K562 (cell line): Measurements from ENCODE around the gene OR8G5. TPM values are rescaled to one million over a fixed set of nuclear protein-coding genes. Genes with fewer than 3 reads are reported as not detected.
"Not testable (repeated sequence)": the region's sequence is repeated elsewhere in the genome, so short reads cannot be mapped to it uniquely, and the experiment has no call there.

Experiments used
- ATAC-seq: fragments of 200-7000 bp; cut with Tn5 transposase; 3 replicates; pipeline ENCODE4 v1.9.1; 2020; ENCODE audit warnings: moderate library complexity
- BruUV-seq: library from RNA; stranded (reverse); fragments of 400-500 nt; replicated peaks from 2 replicates; lab custom pipeline; 2021; lab: Mats Ljungman, UMichigan
- CTCF ChIA-PET: fragments of 300-600 bp; formaldehyde crosslinking; extraction: SDS; loops from one replicate; lab custom pipeline; 2021; ENCODE audit warnings: low intra/inter-chr PET ratio; lab: Yijun Ruan, JAX
- POLR2A ChIA-PET: fragments of 300-600, 350-650 bp; sonication (Branson Sonifier 250); formaldehyde crosslinking; extraction: SDS; loops from one replicate; lab custom pipeline; 2021; ENCODE audit warnings: antibody characterized with exemption, inconsistent platforms; lab: Yijun Ruan, JAX
- DNase-seq, 4 experiments: peaks; one replicate each; pipeline versions ENCODE4 v3.0.0 to v3.0.0-alpha.2; 2011 to 2018; ENCODE audit warnings: low spot score in 3 of 4, mixed read lengths in 3 of 4; ENCODE audit errors: extremely low read depth in 1 of 4
- FAIRE-seq: peaks from 2 replicates; lab custom pipeline; 2011; peaks lifted over from hg19 to GRCh38; lab: Jason Lieb, UNC
- H2AFZ ChIP-seq: 2 replicates; pipeline ENCODE4 v1.6.0; 2011; ENCODE audit warnings: low read depth, low read length, control low read depth, inconsistent platforms
- H3K27ac ChIP-seq: fragments of 200-600 bp; 3 replicates; pipeline ENCODE4 v1.8.0; 2011; ENCODE audit warnings: low read depth, mild to moderate bottlenecking, control low read depth, inconsistent platforms, low read length, moderate library complexity, mixed read lengths; ENCODE audit errors: extremely low read depth
- H3K27me3 ChIP-seq, 2 experiments: fragments of 300-600 bp in 1 of 2; 2 replicates in 1 of 2; 3 replicates in 1 of 2; pipeline versions ENCODE4 v1.6.0 to v1.8.0; 2011; ENCODE audit warnings: inconsistent platforms in 2 of 2, low read length in 2 of 2, mild to moderate bottlenecking in 1 of 2, mixed read lengths in 1 of 2, moderate library complexity in 1 of 2; ENCODE audit not compliant: control insufficient read depth in 2 of 2, insufficient read depth in 2 of 2
- H3K36me3 ChIP-seq: fragments of 300-600 bp; 3 replicates; pipeline ENCODE4 v1.8.0; 2011; ENCODE audit warnings: mild to moderate bottlenecking, low read length, inconsistent platforms; ENCODE audit not compliant: control insufficient read depth, insufficient read depth
- H3K4me1 ChIP-seq, 2 experiments: fragments of 200-600 bp in 1 of 2; replicated peaks in 1 of 2; 2 replicates in 1 of 2; 3 replicates in 1 of 2; pipeline versions ENCODE4 v1.5.1 to v1.8.0; 2011; ENCODE audit warnings: inconsistent platforms in 2 of 2, low read length in 2 of 2, mild to moderate bottlenecking in 1 of 2, mixed read lengths in 1 of 2, moderate library complexity in 1 of 2; ENCODE audit not compliant: control insufficient read depth in 2 of 2, insufficient read depth in 2 of 2
- H3K4me2 ChIP-seq: 2 replicates; pipeline ENCODE4 v1.6.1; 2011; ENCODE audit warnings: low read length, control low read depth, inconsistent platforms, mixed read lengths; ENCODE audit not compliant: insufficient read depth
- H3K4me3 ChIP-seq: fragments of 200-600 bp; sonication (generic), shearing (Covaris generic); 2 replicates; pipeline ENCODE4 v1.5.1; 2016; ENCODE audit warnings: control low read depth, inconsistent platforms
- H3K79me2 ChIP-seq: fragments of 200-600 bp; 3 replicates; pipeline ENCODE4 v1.8.0; 2011; ENCODE audit warnings: low read length, inconsistent platforms; ENCODE audit not compliant: control insufficient read depth, insufficient read depth
- H3K9ac ChIP-seq, 2 experiments: 2 replicates each; pipeline versions ENCODE4 v1.6.0 to v1.6.1; 2011; ENCODE audit warnings: low read depth in 2 of 2, low read length in 2 of 2, control low read depth in 1 of 2, inconsistent platforms in 1 of 2, mild to moderate bottlenecking in 1 of 2, mixed read lengths in 1 of 2; ENCODE audit not compliant: insufficient read depth in 1 of 2
- H3K9me1 ChIP-seq: one replicate; pipeline ENCODE4 v1.6.0; 2011; ENCODE audit warnings: inconsistent platforms, mild to moderate bottlenecking, low read length, moderate library complexity; ENCODE audit not compliant: control insufficient read depth, insufficient read depth
- H3K9me3 ChIP-seq: replicated peaks from 2 replicates; pipeline ENCODE4 v1.5.1; 2011; ENCODE audit warnings: low read depth, low read length, inconsistent platforms; ENCODE audit not compliant: control insufficient read depth, insufficient read depth
- H4K20me1 ChIP-seq: replicated peaks from 2 replicates; pipeline ENCODE4 v1.6.1; 2011; ENCODE audit warnings: low read length, inconsistent platforms, mixed read lengths; ENCODE audit not compliant: control insufficient read depth, insufficient read depth
- CBFB ChIP-seq: sonication (generic); formaldehyde crosslinking; IDR thresholded peaks from 2 replicates; pipeline ENCODE4 v1.4.0; 2020; ENCODE audit warnings: mild to moderate bottlenecking, missing genetic modification reagents
- DMBX1 ChIP-seq: fragments of 250-450 bp; sonication (Bioruptor Pico); IDR thresholded peaks from 2 replicates; pipeline ENCODE4 v1.8.0; 2022; ENCODE audit warnings: inconsistent platforms, mild to moderate bottlenecking, moderate library complexity, borderline replicate concordance
- ELF1 ChIP-seq: fragments of 200-800 bp; sonication (Bioruptor generic); IDR thresholded peaks from 2 replicates; pipeline ENCODE4 v1.6.1; 2016; ENCODE audit warnings: missing genetic modification characterization, missing compliant biosample characterization
- HMG20B ChIP-seq: fragments of 250-450 bp; sonication (Bioruptor Pico); IDR thresholded peaks from 2 replicates; pipeline ENCODE4 v1.5.0; 2021; ENCODE audit warnings: mild to moderate bottlenecking
- HNRNPUL1 ChIP-seq: fragments of 200-400 bp; formaldehyde crosslinking; IDR thresholded peaks from 2 replicates; pipeline ENCODE4 v1.6.1; 2017; ENCODE audit warnings: low read length
- JUN ChIP-seq, 2 experiments: sonication (generic) in 1 of 2; formaldehyde crosslinking in 1 of 2; IDR thresholded peaks; 2 replicates each; pipeline versions ENCODE4 v1.6.1 to v1.8.0; 2012 to 2022; ENCODE audit warnings: borderline replicate concordance in 2 of 2, mild to moderate bottlenecking in 2 of 2, improper control_type of control experiment in 1 of 2, low read depth in 1 of 2, low read length in 1 of 2, missing genetic modification reagents in 1 of 2
- NBN ChIP-seq: fragments of 450-650 bp; IDR thresholded peaks from 2 replicates; pipeline ENCODE4 v1.6.1; 2016; ENCODE audit warnings: low read depth, mild to moderate bottlenecking
- POLR2AphosphoS2 ChIP-seq: IDR thresholded peaks from 2 replicates; pipeline ENCODE4 v1.6.1; 2012; ENCODE audit warnings: low read length, improper control_type of control experiment
- RBM22 ChIP-seq: fragments of 200-400 bp; formaldehyde crosslinking; IDR thresholded peaks from 2 replicates; pipeline ENCODE4 v1.6.1; 2018; ENCODE audit warnings: low read length, low read depth; ENCODE audit not compliant: poor library complexity, severe bottlenecking
- SRSF3 ChIP-seq: fragments of 200-400 bp; formaldehyde crosslinking; IDR thresholded peaks from 2 replicates; pipeline ENCODE4 v1.6.1; 2016; ENCODE audit warnings: mild to moderate bottlenecking, low read length, moderate library complexity; ENCODE audit not compliant: insufficient read depth
- TOE1 ChIP-seq, 2 experiments: fragments of 450-650 bp in 1 of 2; sonication (generic) in 1 of 2; formaldehyde crosslinking in 1 of 2; IDR thresholded peaks; 2 replicates each; pipeline versions ENCODE4 v1.7.1 to v1.8.0; 2016 to 2022; ENCODE audit warnings: borderline replicate concordance in 2 of 2, mild to moderate bottlenecking in 2 of 2, antibody characterized with exemption in 1 of 2, inconsistent platforms in 1 of 2, low read depth in 1 of 2, missing genetic modification reagents in 1 of 2, moderate library complexity in 1 of 2
- WGBS: fragments of 100-300 bp; shearing (Covaris generic); methylation state at CpG from one replicate; pipeline ENCODE4 v1.1.6; 2016; ENCODE audit warnings: low coverage, mixed read lengths; ENCODE audit not compliant: insufficient coverage; ENCODE audit errors: missing lambda C conversion rate; 5-methylcytosine and 5-hydroxymethylcytosine counted together
- in situ Hi-C: fragments of 300-500 bp; cut with MboI; formaldehyde crosslinking; loops from 4 replicates; pipeline ENCODE4 v1.15.0; 2018; ENCODE audit warnings: inconsistent platforms, mixed read lengths
- intact Hi-C: fragments of 100-400 bp; cut with micrococcal nuclease; formaldehyde crosslinking; loops from 2 replicates; pipeline ENCODE4 v1.14.2; 2022
- polyA plus RNA-seq, 8 experiments: library from polyadenylated mRNA; depleted of rRNA in 4 of 8; stranded (reverse) in 5 of 8; unstranded in 3 of 8; fragments of >200 nt; fragmentation: Nextera tagmentation in 2 of 8; fragmentation: Illumina TruSeq in 1 of 8; extraction: Ambion mirVana in 2 of 8; extraction: Trizol in 1 of 8; gene quantifications; 2 replicates each; pipeline versions ENCODE4 v1.2.1 to v1.2.3, GENCODE V29; 2011 to 2014; ENCODE audit warnings: inconsistent platforms in 1 of 8, missing spikeins in 1 of 8
- total RNA-seq, 7 experiments: library from RNA; depleted of rRNA in 6 of 7; stranded (reverse); fragments of >200 nt in 6 of 7; fragmentation: Illumina TruSeq in 2 of 7; extraction: Trizol in 2 of 7; gene quantifications; 2 replicates each; pipeline versions ENCODE4 v1.2.1 to v1.2.3, GENCODE V29; 2011 to 2021; ENCODE audit warnings: low replicate concordance in 1 of 7
- TF ChIP-seq, protein P1 (sequence below), 2 experiments: fragments of 450-650 bp; conservative IDR thresholded peaks; 2 replicates each; pipeline ENCODE4 v1.6.1; 2017; ENCODE audit warnings: mild to moderate bottlenecking in 2 of 2, moderate library complexity in 2 of 2
- TF ChIP-seq, protein P2 (sequence below): fragments of 450-650 bp; IDR thresholded peaks from 2 replicates; pipeline ENCODE4 v1.6.1; 2016; ENCODE audit warnings: mild to moderate bottlenecking

Gene OR8G5
- total and polyA plus RNA-seq, 9 of the 15 experiments (the other 6 are each of a cell fraction or from before 2014, with no cell fraction given): 0.18 to 3.8 (median 1.7) TPM

DNA sequence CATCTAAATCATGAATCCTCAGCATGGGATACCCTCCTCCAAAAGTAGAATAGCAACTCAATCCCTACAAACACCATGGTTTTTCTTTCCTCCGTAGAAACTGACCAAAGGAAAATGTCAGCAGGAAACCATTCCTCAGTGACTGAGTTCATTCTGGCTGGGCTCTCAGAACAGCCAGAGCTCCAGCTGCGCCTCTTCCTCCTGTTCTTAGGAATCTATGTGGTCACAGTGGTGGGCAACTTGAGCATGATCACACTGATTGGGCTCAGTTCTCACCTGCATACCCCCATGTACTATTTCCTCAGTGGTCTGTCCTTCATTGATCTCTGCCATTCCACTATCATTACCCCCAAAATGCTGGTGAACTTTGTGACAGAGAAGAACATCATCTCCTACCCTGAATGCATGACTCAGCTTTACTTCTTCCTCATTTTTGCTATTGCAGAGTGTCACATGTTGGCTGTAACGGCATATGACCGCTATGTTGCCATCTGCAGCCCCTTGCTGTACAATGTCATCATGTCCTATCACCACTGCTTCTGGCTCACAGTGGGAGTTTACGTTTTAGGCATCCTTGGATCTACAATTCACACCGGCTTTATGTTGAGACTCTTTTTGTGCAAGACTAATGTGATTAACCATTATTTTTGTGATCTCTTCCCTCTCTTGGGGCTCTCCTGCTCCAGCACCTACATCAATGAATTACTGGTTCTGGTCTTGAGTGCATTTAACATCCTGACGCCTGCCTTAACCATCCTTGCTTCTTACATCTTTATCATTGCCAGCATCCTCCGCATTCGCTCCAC is 31.4 kb upstream of the OR8G5 start (continued):
- TF ChIP-seq NBN (peak; percentile 48; the same call in 1 of the 2 replicates), TOE1 (IDR thresholded peaks at IDR 0.05; ENCODE audit: borderline replicate concordance) (peak; percentile 91), ELF1 (peak; percentile 57; the same call in 1 of the 2 replicates)
- not testable (repeated sequence) for TF ChIP-seq TOE1 (CRISPR knock-in tag; IDR thresholded peaks at IDR 0.05; ENCODE audit: borderline replicate concordance, low read depth)
- TF ChIP-seq, protein P1, sequence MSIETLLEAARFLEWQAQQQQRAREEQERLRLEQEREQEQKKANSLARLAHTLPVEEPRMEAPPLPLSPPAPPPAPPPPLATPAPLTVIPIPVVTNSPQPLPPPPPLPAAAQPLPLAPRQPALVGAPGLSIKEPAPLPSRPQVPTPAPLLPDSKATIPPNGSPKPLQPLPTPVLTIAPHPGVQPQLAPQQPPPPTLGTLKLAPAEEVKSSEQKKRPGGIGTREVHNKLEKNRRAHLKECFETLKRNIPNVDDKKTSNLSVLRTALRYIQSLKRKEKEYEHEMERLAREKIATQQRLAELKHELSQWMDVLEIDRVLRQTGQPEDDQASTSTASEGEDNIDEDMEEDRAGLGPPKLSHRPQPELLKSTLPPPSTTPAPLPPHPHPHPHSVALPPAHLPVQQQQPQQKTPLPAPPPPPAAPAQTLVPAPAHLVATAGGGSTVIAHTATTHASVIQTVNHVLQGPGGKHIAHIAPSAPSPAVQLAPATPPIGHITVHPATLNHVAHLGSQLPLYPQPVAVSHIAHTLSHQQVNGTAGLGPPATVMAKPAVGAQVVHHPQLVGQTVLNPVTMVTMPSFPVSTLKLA (conservative IDR thresholded peaks at IDR 0.05): peak; percentile 63 to 73
- TF ChIP-seq, all 486 proteins: peak for 119; not testable (repeated sequence) for 367

DNA sequence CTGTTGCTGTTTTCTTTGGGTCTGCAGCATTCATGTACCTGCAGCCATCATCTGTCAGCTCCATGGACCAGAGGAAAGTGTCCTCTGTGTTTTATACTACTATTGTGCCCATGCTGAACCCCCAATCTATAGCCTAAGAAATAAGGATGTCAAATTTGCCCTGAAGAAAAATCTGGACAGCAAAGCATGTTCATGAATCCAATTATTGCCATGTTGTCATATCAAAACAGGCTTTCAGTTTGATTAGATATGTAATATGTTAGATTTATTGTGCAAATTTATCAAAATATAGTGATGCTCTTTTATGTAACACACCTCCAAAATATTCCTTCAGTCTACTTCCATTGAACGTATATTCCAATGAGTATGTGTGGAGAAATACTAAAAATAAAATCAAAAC is 30.7 kb upstream of the OR8G5 start:
- H3K36me3 ChIP-seq: no peaks in the 10 kb centered on the region
- H3K27me3 ChIP-seq: no peaks in the 10 kb centered on the region
- intact Hi-C loops (loop anchor here (2.0 kb wide), 1 partner anchor 19 kb away; no protein-coding TSS in a partner anchor), in situ Hi-C loops (no loop called here)
- ChIA-PET CTCF (interaction anchor here (0.6 kb wide), 1 partner anchor 50 kb away, joined by 3 read pairs; no protein-coding TSS in a partner anchor), POLR2A (interaction anchor here (0.9 kb wide), 1 partner anchor 54 kb away, joined by 3 read pairs; no protein-coding TSS in a partner anchor)
- BruUV-seq: no TSS peak
- DNase-seq (no peak), FAIRE-seq (no peak), ATAC-seq (no peak)
- no peaks in the 10 kb centered on the region for H4K20me1 ChIP-seq
- H3K4me3 ChIP-seq: no peak overlapping the region
- H3K9me3 ChIP-seq: no peaks in the 10 kb centered on the region
- peaks cover 18% of the 10 kb centered on the region; the same call in 2 of the 3 replicates for H3K79me2 ChIP-seq
- H3K9me1 ChIP-seq: no peaks in the 10 kb centered on the region
- peak overlapping the region; percentile 97; the same call in 2 of the 3 replicates for H3K27ac ChIP-seq
- no peak overlapping the region for H3K4me2 ChIP-seq
- 0 out of 4 replicates have a peak overlapping the region, but pooled peaks of 1 of the 2 experiments have one; percentile 6 for H3K9ac ChIP-seq
- WGBS: 92% methylated on average over 1 of the region's 1 CpG
- peaks cover 9 to 20% of the 10 kb centered on the region in 2 experiments for H3K4me1 ChIP-seq
- peak overlapping the region; percentile 90 for H2AFZ ChIP-seq
- no peak for TF ChIP-seq JUN (IDR thresholded peaks at IDR 0.05; ENCODE audit: borderline replicate concordance, low read depth, low read length)
- TF ChIP-seq JUN (CRISPR knock-in tag; IDR thresholded peaks at IDR 0.05; ENCODE audit: borderline replicate concordance): no peak
- no peak for TF ChIP-seq CBFB
- TF ChIP-seq, protein P2, sequence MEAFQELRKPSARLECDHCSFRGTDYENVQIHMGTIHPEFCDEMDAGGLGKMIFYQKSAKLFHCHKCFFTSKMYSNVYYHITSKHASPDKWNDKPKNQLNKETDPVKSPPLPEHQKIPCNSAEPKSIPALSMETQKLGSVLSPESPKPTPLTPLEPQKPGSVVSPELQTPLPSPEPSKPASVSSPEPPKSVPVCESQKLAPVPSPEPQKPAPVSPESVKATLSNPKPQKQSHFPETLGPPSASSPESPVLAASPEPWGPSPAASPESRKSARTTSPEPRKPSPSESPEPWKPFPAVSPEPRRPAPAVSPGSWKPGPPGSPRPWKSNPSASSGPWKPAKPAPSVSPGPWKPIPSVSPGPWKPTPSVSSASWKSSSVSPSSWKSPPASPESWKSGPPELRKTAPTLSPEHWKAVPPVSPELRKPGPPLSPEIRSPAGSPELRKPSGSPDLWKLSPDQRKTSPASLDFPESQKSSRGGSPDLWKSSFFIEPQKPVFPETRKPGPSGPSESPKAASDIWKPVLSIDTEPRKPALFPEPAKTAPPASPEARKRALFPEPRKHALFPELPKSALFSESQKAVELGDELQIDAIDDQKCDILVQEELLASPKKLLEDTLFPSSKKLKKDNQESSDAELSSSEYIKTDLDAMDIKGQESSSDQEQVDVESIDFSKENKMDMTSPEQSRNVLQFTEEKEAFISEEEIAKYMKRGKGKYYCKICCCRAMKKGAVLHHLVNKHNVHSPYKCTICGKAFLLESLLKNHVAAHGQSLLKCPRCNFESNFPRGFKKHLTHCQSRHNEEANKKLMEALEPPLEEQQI: no peak
- 0 out of 2 replicates have a peak, but pooled peaks have one; percentile 9 for TF ChIP-seq DMBX1 (CRISPR knock-in tag)
- no peak for TF ChIP-seq SRSF3
- no peak for TF ChIP-seq HMG20B (CRISPR knock-in tag)
- TF ChIP-seq RBM22: no peak
- TF ChIP-seq HNRNPUL1: no peak
- TF ChIP-seq POLR2AphosphoS2: no peak
